ENCODE data around the gene ATRNL1.

DNA sequence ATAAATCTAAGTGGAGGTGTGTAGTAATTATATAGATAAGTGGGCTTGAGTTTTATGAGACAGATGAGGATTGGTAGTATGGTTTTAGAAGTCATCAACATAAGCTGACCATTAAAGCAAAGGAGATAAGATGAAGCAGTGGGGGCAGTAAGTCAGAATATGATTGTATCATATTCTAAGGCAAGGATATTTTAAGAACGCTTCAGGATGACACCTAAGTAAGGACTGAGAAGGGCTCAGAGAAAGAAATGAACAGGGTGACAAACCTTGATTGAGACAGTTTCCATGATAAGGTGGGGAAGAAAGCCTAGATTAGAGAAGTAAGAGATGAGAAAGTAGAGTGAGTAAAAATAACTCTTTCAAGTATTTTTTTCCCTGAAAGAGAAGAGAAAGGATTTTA is 567.2 kb downstream of the ATRNL1 start:
- TF ChIP-seq, protein P1, sequence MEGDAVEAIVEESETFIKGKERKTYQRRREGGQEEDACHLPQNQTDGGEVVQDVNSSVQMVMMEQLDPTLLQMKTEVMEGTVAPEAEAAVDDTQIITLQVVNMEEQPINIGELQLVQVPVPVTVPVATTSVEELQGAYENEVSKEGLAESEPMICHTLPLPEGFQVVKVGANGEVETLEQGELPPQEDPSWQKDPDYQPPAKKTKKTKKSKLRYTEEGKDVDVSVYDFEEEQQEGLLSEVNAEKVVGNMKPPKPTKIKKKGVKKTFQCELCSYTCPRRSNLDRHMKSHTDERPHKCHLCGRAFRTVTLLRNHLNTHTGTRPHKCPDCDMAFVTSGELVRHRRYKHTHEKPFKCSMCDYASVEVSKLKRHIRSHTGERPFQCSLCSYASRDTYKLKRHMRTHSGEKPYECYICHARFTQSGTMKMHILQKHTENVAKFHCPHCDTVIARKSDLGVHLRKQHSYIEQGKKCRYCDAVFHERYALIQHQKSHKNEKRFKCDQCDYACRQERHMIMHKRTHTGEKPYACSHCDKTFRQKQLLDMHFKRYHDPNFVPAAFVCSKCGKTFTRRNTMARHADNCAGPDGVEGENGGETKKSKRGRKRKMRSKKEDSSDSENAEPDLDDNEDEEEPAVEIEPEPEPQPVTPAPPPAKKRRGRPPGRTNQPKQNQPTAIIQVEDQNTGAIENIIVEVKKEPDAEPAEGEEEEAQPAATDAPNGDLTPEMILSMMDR (IDR thresholded peaks at IDR 0.05; ENCODE audit: poor library complexity), result no peak
- TF ChIP-seq EZH2 (IDR thresholded peaks at IDR 0.05; ENCODE audit: borderline replicate concordance), result no peak
- no peak for TF ChIP-seq EZH2phosphoT487 (IDR thresholded peaks at IDR 0.05; ENCODE audit: low read depth, severe bottlenecking, unreplicated experiment)

Measured in hepatocyte (in vitro differentiated cells).